Measurements from ENCODE around the gene DDX51. TPM values are rescaled to one million over a fixed set of nuclear protein-coding genes. Genes with fewer than 3 reads are reported as not detected.

Gene DDX51
- total RNA-seq, 4 donors from 2014 or later, result 9.1 to 12.8 (median 11.3) TPM

DNA sequence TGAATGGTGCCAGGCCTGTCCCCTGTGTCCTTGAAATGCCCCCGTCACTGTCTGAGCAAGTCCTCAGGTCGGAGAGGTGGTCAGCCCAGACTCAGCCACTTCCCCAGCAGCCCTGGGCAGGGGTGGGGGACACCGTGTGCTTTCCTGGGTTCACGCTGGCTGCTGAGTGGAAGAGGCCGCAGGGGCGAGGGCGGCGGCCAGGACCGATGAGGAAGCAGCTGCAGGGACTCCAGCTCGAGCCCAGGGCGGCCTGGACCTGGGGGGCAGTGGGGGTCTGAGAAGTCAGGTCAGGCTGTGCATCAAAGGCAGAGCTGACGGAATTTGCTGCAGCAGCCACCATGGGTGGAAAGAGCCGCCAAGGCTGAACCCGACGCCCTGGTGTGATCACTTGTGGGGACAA lies 28.5 kb upstream of the DDX51 start:
- no peaks in the 10 kb centered on the region for H3K36me3 ChIP-seq
- peaks cover 0 to 97% (median 19%) of the 10 kb centered on the region in 4 donors for H3K27me3 ChIP-seq
- no peaks in the 10 kb centered on the region for H3K9me3 ChIP-seq
- TF ChIP-seq EP300 (IDR thresholded peaks at IDR 0.05), result no peak
- TF ChIP-seq CTCF (IDR thresholded peaks at IDR 0.05), result no peak
- no peak for TF ChIP-seq POLR2A (IDR thresholded peaks at IDR 0.05; ENCODE audit: low read depth)
- TF ChIP-seq POLR2AphosphoS5 (IDR thresholded peaks at IDR 0.05), result no peak
- no peak overlapping the region for H3K27ac ChIP-seq (replicated peaks in 1 of 4)
- H3K4me3 ChIP-seq, result no peak overlapping the region
- 58% methylated on average over 14 of the region's 15 CpGs for WGBS
- DNase-seq (ENCODE audit: extremely low spot score), result no peak
- intact Hi-C loops (cut with DNase I), result no loop called here
- peaks cover 0 to 5% (median 2%) of the 10 kb centered on the region in 4 donors for H3K4me1 ChIP-seq

DNA sequence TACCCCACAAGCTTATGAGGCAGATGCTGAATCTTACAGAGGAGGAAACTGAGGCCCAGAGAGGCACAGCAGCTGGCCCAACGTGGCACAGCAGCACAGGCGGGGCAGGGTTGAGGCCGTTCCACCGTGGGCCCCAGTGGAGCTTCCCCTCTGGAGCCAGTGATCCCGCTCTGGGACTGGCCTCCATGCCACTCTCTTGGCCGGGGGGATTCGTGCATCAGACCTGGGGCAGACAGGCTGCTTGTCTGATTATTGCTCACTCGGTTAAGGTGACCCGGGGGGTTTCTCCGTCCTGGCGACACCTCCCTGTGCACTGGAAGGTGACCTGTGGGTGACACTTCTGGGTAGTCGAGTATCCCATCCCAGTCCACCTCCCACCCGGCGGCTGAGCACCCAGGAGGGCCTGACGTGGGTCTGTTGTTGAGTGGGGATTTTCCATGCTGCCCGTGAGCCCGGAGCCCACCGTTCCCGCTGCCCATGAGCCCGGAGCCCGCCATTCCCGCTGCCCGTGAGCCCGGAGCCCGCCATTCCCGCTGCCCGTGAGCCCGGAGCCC lies 27.9 kb upstream of the DDX51 start:
- WGBS, result 90% methylated on average over 18 of the region's 28 CpGs
- DNase-seq (ENCODE audit: extremely low spot score), result no peak
- Histone ChIP-seq H3K27me3 (peaks cover 0 to 100% (median 17%) of the 10 kb centered on the region in 4 donors), H3K4me1 (peaks cover 0 to 5% (median 2%) of the 10 kb centered on the region in 4 donors), H3K9me3 (no peaks in the 10 kb centered on the region), H3K36me3 (no peaks in the 10 kb centered on the region), H3K4me3 (no peak overlapping the region), H3K27ac (replicated peaks in 1 of 4) (no peak overlapping the region)
- TF ChIP-seq CTCF (IDR thresholded peaks at IDR 0.05) (no peak), EP300 (IDR thresholded peaks at IDR 0.05) (no peak), POLR2AphosphoS5 (IDR thresholded peaks at IDR 0.05) (no peak), POLR2A (IDR thresholded peaks at IDR 0.05; ENCODE audit: low read depth) (no peak)
- intact Hi-C loops (cut with DNase I), result no loop called here

- H3K9me3 ChIP-seq, result no peaks in the 10 kb centered on the region
- H3K27ac ChIP-seq (replicated peaks in 1 of 4), result no peak overlapping the region
- no peaks in the 10 kb centered on the region for H3K36me3 ChIP-seq
- intact Hi-C loops (cut with DNase I), result no loop called here
- WGBS, result 80% methylated on average over 4 of the region's 24 CpGs
- DNase-seq (ENCODE audit: extremely low spot score), result no peak
- H3K4me3 ChIP-seq, result no peak overlapping the region
- peaks cover 0 to 100% (median 13%) of the 10 kb centered on the region in 4 donors for H3K27me3 ChIP-seq
- peaks cover 0 to 5% (median 2%) of the 10 kb centered on the region in 4 donors for H3K4me1 ChIP-seq
- TF ChIP-seq POLR2AphosphoS5 (IDR thresholded peaks at IDR 0.05), result no peak
- TF ChIP-seq CTCF (IDR thresholded peaks at IDR 0.05), result no peak
- no peak for TF ChIP-seq EP300 (IDR thresholded peaks at IDR 0.05)
- TF ChIP-seq POLR2A (IDR thresholded peaks at IDR 0.05; ENCODE audit: low read depth), result no peak
These were observed 27.3 kb upstream of the DDX51 start for GRCh38 chr12:132171293-132171967.

GRCh38 chr12:132170637-132171292 lies 26.6 kb upstream of the DDX51 start:
- no peak overlapping the region for H3K4me3 ChIP-seq
- 73% methylated on average over 8 of the region's 33 CpGs for WGBS
- no peaks in the 10 kb centered on the region for H3K9me3 ChIP-seq
- peaks cover 0 to 5% (median 2%) of the 10 kb centered on the region in 4 donors for H3K4me1 ChIP-seq
- TF ChIP-seq CTCF (IDR thresholded peaks at IDR 0.05) (no peak), POLR2AphosphoS5 (IDR thresholded peaks at IDR 0.05) (no peak), POLR2A (IDR thresholded peaks at IDR 0.05; ENCODE audit: low read depth) (no peak), EP300 (IDR thresholded peaks at IDR 0.05) (no peak)
- no peak overlapping the region for H3K27ac ChIP-seq (replicated peaks in 1 of 4)
- no peaks in the 10 kb centered on the region for H3K36me3 ChIP-seq
- DNase-seq (ENCODE audit: extremely low spot score), result no peak
- H3K27me3 ChIP-seq, result peaks cover 0 to 100% (median 12%) of the 10 kb centered on the region in 4 donors
- intact Hi-C loops (cut with DNase I), result no loop called here

Data from esophagus muscularis mucosa (tissue), 4 donors.